Activated CD4-positive, alpha-beta T cell treated with anti-CD3 and anti-CD28 coated beads, Interleukin-2, amount 50 U/mL, for 4 hours (primary cell): Measurements from ENCODE around the gene KHDC3L.
"Not testable (repeated sequence)": the region's sequence is repeated elsewhere in the genome, so short reads cannot be mapped to it uniquely, and the experiment has no call there.

Source experiments
- DNase-seq, 2 experiments: peaks; one replicate each; pipeline ENCODE4 v3.0.0-alpha.2; 2020

Gene KHDC3L

DNA sequence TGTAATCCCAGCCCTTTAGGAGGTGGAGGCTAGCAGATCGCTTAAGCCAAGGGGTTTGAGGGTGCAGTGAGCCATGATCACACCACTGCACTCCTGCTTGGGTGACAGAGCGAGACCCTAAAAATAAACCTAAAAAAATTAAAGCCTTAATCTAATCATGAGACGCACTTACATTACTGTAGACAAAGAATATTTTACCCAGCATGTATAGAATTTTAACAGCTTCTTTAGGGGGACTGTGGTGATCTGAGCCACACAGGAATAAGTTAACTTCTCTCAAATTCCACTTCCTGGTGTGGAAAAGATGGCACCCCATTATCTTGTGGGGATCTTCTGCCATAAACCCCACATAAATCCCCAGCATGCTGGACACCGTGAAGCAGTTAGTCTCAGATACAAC, 9.5 kb downstream of the KHDC3L start:
- no peak for DNase-seq

DNA sequence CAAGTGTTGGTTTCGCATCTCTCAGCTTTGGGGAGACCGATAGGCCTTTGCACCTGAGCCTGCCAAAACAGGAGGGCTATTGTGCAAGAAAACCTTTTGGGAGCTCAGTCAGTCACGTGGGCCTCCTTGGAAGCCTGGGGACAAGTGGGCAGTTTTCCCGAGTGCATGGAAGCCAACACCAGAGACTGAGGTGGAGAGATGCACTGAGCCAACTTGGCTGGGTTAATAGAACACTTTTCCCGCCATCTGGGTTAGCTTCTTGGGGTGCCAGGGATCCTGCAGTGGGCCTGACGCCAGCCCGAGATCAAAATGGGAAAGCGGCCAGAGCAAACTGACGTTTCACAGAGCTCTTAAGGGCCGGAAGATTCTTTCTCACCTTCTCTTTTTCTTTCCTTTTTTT, 10.1 kb downstream of the KHDC3L start:
- no peak for DNase-seq

DNA sequence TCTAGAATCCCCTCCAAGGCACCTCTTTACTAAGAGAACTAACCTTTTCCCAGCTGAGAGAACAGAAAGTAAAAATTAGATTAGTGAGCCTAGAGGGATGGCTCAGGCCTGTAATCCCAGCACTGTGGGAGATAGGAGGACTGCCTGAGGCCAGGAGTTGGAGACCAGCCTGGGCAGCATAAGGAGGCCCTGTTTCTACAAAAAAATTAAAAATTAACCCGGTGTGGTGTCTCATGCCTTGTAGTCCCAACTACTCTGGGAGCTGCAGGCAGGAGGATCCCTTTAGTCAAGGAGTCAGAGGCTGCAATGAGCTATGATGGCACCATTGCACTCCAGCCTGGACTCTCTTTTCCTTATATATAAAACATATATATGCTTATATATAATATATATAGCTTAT, 12.8 kb downstream of the KHDC3L start:
- DNase-seq = no peak

DNA sequence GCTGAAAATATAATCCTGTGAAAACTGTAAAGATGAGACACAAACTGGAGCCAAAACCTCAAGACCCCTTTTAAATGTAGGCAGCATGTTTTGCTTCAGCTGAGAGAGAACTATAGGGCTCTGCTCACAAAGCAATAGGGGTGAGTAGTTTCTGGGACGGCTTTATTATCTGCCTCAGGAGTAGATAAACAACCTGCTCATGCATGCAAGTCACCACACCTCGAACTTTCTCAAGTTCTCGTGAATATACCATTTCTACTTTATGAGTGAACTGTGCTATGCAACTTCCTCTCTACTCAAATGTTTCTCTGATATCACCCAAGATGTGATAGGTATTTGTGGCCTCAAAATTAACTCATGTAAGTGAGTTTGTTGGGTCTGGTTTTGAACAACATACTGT, 14.8 kb downstream of the KHDC3L start:
- no peak for DNase-seq

DNA sequence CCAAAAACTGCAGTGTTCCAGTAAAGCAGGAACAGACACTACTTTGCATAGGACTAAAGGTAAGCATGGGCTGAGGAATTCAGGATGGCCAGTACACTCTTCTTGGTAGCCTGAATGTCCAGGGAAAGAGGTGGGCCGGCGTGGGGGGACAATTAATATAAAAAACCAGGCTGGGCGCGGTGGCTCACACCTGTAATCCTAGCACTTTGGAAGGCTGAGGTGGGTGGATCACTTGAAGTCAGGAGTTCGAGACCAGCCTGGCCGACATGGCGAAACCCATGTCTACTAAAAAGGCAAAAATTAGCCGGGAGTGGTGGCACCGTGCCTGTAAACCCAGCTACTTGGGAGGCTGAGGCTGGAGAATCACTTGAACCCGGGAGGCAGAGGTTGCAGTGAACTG, 19.1 kb downstream of the KHDC3L start:
- not testable (repeated sequence) for DNase-seq

DNA sequence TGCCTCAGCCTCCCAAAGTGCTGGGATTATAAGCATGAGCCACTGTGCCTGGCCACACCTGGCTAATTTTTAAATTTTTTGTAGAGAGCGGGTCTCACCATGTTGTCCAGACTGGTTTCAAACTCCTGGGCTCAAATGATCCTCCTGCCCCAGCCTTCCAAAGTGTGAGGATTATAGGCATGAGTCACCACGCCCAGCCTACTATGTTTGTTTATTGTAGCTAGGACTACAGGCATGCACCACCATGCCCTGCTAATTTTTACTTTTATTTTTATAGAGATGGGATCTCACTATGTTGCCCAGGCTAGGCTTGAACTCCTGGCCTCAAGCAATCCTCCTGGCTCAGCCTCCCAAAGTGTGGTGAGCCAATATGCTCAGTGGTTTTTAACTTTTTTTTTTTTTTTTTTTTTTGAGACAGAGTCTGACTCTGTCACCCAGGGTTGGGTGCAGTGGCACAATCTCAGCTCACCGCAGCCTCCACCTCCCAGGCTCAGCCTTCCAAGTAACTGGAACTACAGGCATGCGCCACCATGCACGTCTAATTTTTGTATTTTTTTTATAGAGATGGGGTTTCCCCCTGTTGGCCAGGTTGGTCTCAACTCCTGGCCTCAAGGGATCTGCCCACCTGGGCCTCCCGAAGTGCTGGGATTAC, 20.1 kb downstream of the KHDC3L start:
- no peak for DNase-seq

DNA sequence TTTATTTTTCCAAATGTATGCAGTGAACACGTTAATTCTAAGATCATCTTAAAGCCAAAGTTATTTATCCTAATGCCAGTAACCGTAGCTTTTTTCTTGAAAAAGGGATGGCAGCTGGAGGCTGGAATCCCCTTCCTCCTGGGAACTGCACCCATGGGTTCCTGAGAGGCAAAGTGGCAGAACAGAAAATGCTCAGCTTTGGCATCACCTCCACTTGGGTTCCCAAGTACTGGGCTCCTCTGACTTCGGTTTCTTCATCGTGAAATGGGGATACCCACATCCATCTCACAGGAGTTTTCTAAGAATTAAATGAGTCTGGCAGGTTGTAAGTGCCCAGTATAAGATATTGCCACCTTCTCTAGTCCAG, 26.0 kb downstream of the KHDC3L start:
- DNase-seq = no peak

DNA sequence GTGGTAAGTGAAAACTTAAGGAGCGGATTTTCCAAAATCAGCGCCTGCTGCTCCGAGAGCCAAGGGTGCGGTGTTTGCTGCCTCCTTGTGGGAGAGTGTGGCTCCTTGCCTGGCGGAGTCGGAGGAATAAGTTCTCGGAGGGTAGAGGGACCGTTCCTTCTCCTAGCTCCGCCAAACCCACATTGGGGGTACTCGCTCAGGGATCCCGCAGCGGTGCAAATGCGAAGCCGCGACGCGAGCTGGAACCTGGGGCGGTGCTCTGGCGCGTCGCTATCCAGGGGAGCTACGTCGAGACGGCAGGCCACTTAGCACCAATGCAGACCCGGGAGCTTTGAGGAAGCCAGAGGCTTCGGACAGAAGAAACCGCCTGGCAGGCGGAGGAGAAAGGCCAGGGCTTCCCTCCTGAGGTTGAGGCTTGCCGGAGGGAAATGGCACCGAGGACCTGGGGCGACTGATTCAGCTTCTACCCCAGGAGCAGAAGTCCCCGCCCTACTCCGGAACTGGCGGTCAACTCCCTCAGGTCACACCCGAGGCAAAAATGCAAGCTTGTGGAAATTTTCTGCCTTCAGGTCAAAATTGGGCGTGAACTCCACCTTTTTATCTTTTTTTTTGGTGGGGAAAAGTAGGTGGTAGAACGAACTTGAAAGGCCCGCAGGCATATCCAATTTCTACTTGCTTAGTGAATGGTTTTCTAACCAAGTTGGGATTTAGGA, 26.5 kb downstream of the KHDC3L start:
- DNase-seq = peak; percentile 29 to 37

DNA sequence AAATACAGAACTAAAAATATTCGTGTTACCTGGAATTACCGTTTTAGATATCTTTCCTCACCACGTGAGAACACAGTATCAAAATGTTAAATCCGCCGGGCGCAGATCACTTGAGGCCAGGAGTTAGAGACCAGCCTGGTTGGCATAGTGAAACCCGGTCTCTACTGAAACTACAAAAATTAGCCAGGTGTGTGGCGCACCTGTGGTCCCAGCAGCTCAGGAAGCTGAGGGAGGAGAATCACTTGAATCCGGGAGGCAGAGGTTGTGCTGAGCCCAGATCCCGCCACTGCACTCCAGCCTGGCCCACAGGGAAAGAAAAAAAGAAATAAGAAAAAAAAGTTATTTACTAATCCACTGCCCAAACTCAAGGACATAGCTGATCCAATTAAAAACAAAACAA, 27.4 kb downstream of the KHDC3L start:
- DNase-seq = no peak

DNA sequence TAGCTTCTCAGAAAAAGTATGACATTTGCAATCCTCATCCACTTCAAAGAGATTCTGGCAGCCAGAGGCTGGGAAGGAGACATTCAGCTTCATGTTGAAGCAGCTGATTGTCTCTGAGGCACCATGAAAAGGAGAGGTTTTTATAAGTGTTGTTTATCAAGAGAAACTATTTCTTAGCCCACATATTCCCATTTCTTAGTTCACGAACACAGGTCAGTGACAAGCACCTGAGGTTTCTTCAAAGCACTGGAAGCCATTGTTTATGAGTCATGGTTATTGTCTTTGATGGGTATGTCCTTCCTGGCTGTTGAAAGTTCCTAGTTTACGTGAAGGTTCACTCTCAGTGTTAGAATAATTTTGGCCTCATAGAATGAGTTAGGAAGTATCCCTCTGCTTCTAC, 29.2 kb downstream of the KHDC3L start:
- DNase-seq = no peak

DNA sequence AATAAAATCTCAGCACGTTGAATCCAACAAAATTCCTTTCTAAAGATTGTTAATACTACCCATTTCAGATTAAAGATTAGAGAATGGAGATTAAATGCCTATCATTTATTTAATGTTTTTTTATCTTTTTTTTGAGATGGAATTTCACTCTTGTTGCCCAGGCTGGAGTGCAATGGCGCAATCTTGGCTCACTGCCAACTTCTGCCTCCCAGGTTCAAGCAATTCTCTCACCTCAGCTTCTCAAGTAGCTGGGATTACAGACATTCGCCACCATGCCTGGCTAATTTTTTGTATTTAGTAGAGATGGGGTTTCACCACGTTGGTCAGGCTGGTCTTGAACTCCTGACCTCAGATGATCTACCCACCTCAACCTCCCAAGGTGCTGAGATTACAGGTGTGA, 29.7 kb downstream of the KHDC3L start:
- not testable (repeated sequence) for DNase-seq

DNA sequence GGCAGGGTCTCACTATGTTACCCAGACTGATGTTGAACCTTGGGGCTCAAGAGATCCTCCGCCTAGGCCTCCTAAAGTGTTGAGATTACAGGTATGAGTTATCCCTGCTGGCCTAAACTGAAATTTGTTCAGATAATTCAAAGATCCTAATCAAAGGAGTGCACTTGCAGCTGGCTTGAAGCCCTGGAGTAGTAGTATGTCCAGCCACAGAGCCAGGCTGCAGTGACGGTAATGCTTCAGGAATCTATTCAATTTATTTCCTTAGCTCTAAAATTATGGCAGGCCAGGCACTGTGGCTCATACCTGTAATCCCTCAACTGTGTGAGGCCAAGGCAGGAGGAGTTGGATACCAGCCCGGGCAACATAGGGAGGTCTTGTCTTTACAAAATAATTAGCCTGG, 30.8 kb downstream of the KHDC3L start:
- no peak for DNase-seq

DNA sequence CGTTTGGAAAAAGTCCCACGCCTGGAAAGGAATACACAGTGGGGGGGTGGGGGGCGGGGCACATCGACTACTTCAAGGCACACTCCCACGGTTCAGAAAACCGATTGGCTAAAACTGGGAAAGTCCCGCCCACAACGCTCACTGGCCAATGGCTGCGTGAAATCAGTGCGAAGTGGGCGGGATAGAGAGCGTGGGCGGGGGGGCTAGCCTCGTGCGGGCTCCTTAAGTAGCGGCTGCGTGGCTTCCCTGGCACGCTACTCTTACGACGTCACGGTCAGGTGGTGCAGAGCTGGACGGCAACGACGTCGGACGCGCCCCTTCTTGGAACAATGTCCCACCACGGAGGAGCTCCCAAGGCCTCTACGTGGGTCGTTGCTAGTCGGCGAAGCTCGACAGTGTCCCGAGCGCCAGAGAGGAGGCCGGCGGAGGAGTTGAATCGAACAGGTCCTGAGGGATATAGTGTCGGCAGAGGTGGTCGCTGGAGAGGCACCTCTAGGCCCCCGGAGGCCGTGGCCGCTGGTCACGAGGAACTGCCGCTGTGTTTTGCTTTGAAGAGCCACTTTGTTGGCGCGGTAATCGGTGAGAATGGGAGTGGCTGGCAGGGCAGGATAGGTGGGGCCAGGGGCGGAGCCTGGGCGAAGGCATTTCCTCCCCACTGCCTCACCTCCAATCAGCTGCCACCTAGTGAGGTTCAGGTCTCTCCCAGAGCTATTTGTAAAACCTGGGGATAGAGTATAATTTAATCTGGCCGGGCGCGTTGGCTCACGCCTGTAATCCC, 32.3 kb downstream of the KHDC3L start, which contains the start of gene DDX43:
Gene DDX43, plus strand, starts transcription at position 252 of the 778 bp plus-strand sequence. Its CDS starts 78 bp downstream, at position 330.
- DNase-seq = peak; percentile 9 to 21

DNA sequence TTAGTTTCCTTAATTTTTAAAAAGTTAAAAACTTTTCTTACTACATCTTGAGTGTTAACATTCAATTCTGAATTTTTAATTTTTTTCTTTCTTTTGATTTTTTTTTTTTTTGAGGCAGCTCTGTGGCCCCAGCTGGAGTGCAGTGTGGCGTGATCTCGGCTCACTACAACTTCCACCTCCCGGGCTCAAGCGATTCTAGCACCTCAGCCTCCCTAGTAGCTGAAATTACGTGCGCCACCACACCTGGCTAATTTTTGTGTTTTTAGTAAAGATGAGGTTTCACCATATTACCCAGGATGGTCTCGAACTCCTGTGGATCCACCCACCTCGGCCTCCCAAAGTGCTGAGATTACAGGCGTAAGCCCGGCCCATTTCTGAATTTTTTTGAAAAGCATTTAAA, 33.4 kb downstream of the KHDC3L start:
- no peak for DNase-seq

DNA sequence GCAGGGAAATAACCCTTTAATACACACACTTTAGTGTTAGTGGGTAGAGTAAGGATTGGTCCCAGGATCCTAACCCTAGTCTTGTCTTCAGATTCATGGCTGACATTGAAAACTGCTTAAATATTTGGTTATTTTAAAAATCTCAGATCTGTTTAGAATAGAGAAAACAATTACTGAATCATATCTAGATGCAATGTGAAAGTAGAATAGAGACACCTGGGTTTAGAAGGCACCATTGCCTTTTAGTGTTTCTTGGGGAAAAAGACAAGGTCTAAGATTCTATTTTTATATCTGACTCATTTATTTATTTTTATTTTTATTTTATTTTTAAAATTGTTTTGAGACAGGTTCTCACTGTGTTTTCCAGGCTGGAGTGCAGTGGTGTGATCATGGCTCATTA, 38.2 kb downstream of the KHDC3L start:
- DNase-seq = no peak

DNA sequence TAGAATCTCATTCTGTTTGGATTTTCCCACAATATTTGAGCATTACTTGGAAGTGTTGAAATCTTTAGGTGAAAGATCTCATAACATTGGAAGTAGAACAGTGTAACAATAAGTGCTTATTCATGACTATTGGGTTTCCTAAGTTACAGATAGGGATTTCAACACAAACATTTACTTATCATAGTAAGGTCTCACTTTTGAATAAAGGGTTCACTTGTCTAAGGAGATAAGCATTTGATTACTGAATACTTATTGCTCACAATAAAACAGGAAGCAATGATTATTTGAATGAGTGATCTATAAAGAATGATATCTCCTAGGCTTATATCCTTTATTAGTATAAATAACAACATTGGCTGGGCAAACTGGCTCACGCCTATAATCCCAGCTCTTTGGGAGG, 46.9 kb downstream of the KHDC3L start:
- no peak for DNase-seq

DNA sequence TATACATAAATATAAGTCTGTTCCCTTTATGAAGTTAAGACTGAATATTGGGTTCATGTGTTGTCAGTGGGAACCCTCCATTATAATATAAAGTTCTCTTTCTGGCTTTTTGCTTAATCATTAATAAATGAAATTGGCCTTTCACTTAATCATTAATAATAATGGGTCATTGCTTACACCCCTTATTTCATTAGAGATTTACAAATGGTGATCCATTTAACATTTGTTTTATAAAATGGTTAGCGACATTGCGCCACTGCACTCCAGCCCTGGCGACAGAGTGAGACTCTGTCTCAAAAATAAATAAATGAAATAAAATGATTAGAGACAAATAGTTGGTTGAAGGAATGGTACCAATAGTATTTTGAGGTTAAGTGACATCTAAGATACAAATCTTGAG, 50.6 kb downstream of the KHDC3L start:
- DNase-seq = no peak
